GM23338 (cell line): Measurements from ENCODE around the gene MYO18B. TPM values are rescaled to one million over a fixed set of nuclear protein-coding genes. Genes with fewer than 3 reads are reported as not detected.

Source experiments
- ATAC-seq: fragments of 200-7000 bp; cut with Tn5 transposase; 3 replicates; pipeline ENCODE4 v1.9.1; 2020
- DNase-seq: peaks from one replicate; pipeline ENCODE4 v3.0.0-alpha.2; 2015; ENCODE audit warnings: low spot score
- H2AFZ ChIP-seq: fragments of 200-600 bp; sonication (generic); 2 replicates; pipeline ENCODE4 v1.8.0; 2016; ENCODE audit warnings: antibody characterized with exemption, mild to moderate bottlenecking, moderate library complexity
- H3F3A ChIP-seq: fragments of 200-600 bp; sonication (generic); replicated peaks from 2 replicates; pipeline ENCODE4 v1.8.0; 2017; ENCODE audit warnings: antibody characterized with exemption, mixed run types, low read depth
- H3K27ac ChIP-seq: fragments of 200-600 bp; sonication (generic); 2 replicates; pipeline ENCODE4 v1.6.1; 2016; ENCODE audit warnings: low read depth
- H3K27me3 ChIP-seq: fragments of 200-600 bp; sonication (generic); 2 replicates; pipeline ENCODE4 v1.8.0; 2016; ENCODE audit warnings: mild to moderate bottlenecking, mixed run types, moderate library complexity; ENCODE audit not compliant: insufficient read depth
- H3K36me3 ChIP-seq: fragments of 200-600 bp; sonication (generic); 2 replicates; pipeline ENCODE4 v1.8.0; 2016; ENCODE audit warnings: mild to moderate bottlenecking; ENCODE audit not compliant: insufficient read depth
- H3K4me1 ChIP-seq: fragments of 200-600 bp; sonication (generic); 2 replicates; pipeline ENCODE4 v1.8.0; 2016; ENCODE audit warnings: mild to moderate bottlenecking, moderate library complexity; ENCODE audit not compliant: insufficient read depth
- H3K4me2 ChIP-seq: fragments of 200-600 bp; sonication (generic); 2 replicates; pipeline ENCODE4 v1.7.1; 2017; ENCODE audit warnings: mixed run types
- H3K4me3 ChIP-seq: fragments of 200-600 bp; sonication (generic); 2 replicates; pipeline ENCODE4 v1.6.1; 2016; ENCODE audit warnings: mixed run types
- H3K79me2 ChIP-seq: fragments of 200-600 bp; sonication (generic); replicated peaks from 2 replicates; pipeline ENCODE4 v1.8.0; 2017; ENCODE audit warnings: mild to moderate bottlenecking; ENCODE audit not compliant: insufficient read depth
- H3K9me2 ChIP-seq: fragments of 200-600 bp; sonication (generic); 2 replicates; pipeline ENCODE4 v1.8.0; 2017; ENCODE audit not compliant: insufficient read depth
- H4K20me1 ChIP-seq: fragments of 200-600 bp; sonication (generic); replicated peaks from 2 replicates; pipeline ENCODE4 v1.8.0; 2017; ENCODE audit warnings: mild to moderate bottlenecking; ENCODE audit not compliant: insufficient read depth
- H3K27ac Mint-ChIP-seq: 2 replicates; pipeline ENCODE4 v1.8.0; 2020; ENCODE audit warnings: inconsistent platforms, mild to moderate bottlenecking, moderate library complexity, mixed read lengths
- H3K27me3 Mint-ChIP-seq: 3 replicates; pipeline ENCODE4 v1.8.0; 2022; ENCODE audit warnings: low read depth, mild to moderate bottlenecking, moderate library complexity, mixed read lengths, inconsistent platforms; ENCODE audit not compliant: insufficient read depth, poor library complexity
- H3K36me3 Mint-ChIP-seq: 3 replicates; pipeline ENCODE4 v1.8.0; 2021; ENCODE audit warnings: low read depth, mild to moderate bottlenecking, inconsistent platforms, moderate library complexity, mixed read lengths
- H3K4me1 Mint-ChIP-seq: 3 replicates; pipeline ENCODE4 v1.8.0; 2020; ENCODE audit warnings: mild to moderate bottlenecking, inconsistent platforms, mixed read lengths
- H3K4me3 Mint-ChIP-seq: 3 replicates; pipeline ENCODE4 v1.8.0; 2021; ENCODE audit warnings: moderate library complexity, mild to moderate bottlenecking, inconsistent platforms, mixed read lengths
- H3K9me3 Mint-ChIP-seq: 3 replicates; pipeline ENCODE4 v1.8.0; 2020; ENCODE audit warnings: moderate library complexity, mild to moderate bottlenecking, inconsistent platforms, mixed read lengths
- CREB1 ChIP-seq: fragments of 250-450 bp; sonication (Bioruptor Pico); IDR thresholded peaks from 2 replicates; pipeline ENCODE4 v1.5.0; 2020; ENCODE audit warnings: low read depth, mild to moderate bottlenecking, moderate library complexity
- CTCF ChIP-seq, 2 experiments: fragments of 200-600 bp in 1 of 2; sonication (generic) in 1 of 2; conservative IDR thresholded peaks; 2 replicates each; pipeline versions ENCODE4 v1.5.1 to v1.6.1; 2016 to 2017; ENCODE audit warnings: antibody characterized with exemption in 2 of 2, low read depth in 2 of 2, mild to moderate bottlenecking in 2 of 2, moderate library complexity in 1 of 2
- EZH2 ChIP-seq: fragments of 200-600 bp; sonication (generic); IDR thresholded peaks from one replicate; pipeline ENCODE4 v1.8.0; 2017; ENCODE audit warnings: antibody characterized with exemption, mild to moderate bottlenecking, low read depth; ENCODE audit not compliant: unreplicated experiment
- JUNB ChIP-seq: IDR thresholded peaks from one replicate; pipeline ENCODE4 v1.6.1; 2016; ENCODE audit warnings: antibody characterized with exemption; ENCODE audit not compliant: unreplicated experiment
- NANOG ChIP-seq: IDR thresholded peaks from 2 replicates; pipeline ENCODE4 v1.6.1; 2016; ENCODE audit warnings: antibody characterized with exemption, borderline replicate concordance
- POLR2AphosphoS5 ChIP-seq: IDR thresholded peaks from 2 replicates; pipeline ENCODE4 v1.6.1; 2016; ENCODE audit warnings: antibody characterized with exemption, low read depth
- REST ChIP-seq: IDR thresholded peaks from one replicate; pipeline ENCODE4 v1.6.1; 2018; ENCODE audit warnings: antibody characterized with exemption; ENCODE audit not compliant: unreplicated experiment
- STAT1 ChIP-seq: IDR thresholded peaks from one replicate; pipeline ENCODE4 v1.6.1; 2016; ENCODE audit warnings: antibody characterized with exemption; ENCODE audit not compliant: unreplicated experiment
- ZNF462 ChIP-seq: fragments of 250-450 bp; sonication (Bioruptor Pico); IDR thresholded peaks from 2 replicates; pipeline ENCODE4 v1.5.0; 2020; ENCODE audit warnings: mild to moderate bottlenecking, moderate library complexity
- polyA plus RNA-seq: library from polyadenylated mRNA; unstranded; fragments of >200 nt; fragmentation: Nextera tagmentation; extraction: Ambion mirVana; gene quantifications from 2 replicates; pipeline ENCODE4 v1.2.1, GENCODE V29; 2016
- total RNA-seq: library from RNA; depleted of rRNA; stranded (reverse); fragments of >200 nt; shearing (Covaris generic); gene quantifications from 2 replicates; pipeline ENCODE4 v1.2.3, GENCODE V29; 2014

MYO18B gene
- total and polyA plus RNA-seq, 2 experiments from 2014 or later = 0.36 to 0.45 TPM

- TF ChIP-seq EZH2 (no peak), JUNB (no peak), CREB1 (CRISPR knock-in tag) (no peak), STAT1 (no peak), CTCF (conservative IDR thresholded peaks at IDR 0.05; ENCODE audit: low read depth in 2 of 2) (no peak), REST (no peak), NANOG (no peak), POLR2AphosphoS5 (no peak), ZNF462 (CRISPR knock-in tag) (no peak)
- H3K4me2 ChIP-seq = no peak overlapping the region
- H3K4me1 ChIP-seq = no peaks in the 10 kb centered on the region
- no peak overlapping the region for H3K27ac ChIP-seq
- H3K4me3 ChIP-seq = no peak overlapping the region
- H3K27ac Mint-ChIP-seq = no peak overlapping the region
- H3K9me3 Mint-ChIP-seq = no peaks in the 10 kb centered on the region; the same call in 2 of the 3 replicates
- H3F3A ChIP-seq = no peaks in the 10 kb centered on the region
- no peak overlapping the region for H2AFZ ChIP-seq
- ATAC-seq = no peak
- DNase-seq = no peak
- no peaks in the 10 kb centered on the region; the same call in 1 of the 2 replicates for H3K36me3 ChIP-seq
- H3K4me3 Mint-ChIP-seq = no peak overlapping the region
- H3K27me3 ChIP-seq = no peaks in the 10 kb centered on the region
- no peaks in the 10 kb centered on the region; the same call in 1 of the 2 replicates for H4K20me1 ChIP-seq
- H3K36me3 Mint-ChIP-seq = no peaks in the 10 kb centered on the region
- no peaks in the 10 kb centered on the region for H3K79me2 ChIP-seq
- H3K9me2 ChIP-seq = no peaks in the 10 kb centered on the region
- peaks cover 10% of the 10 kb centered on the region for H3K27me3 Mint-ChIP-seq
- no peaks in the 10 kb centered on the region for H3K4me1 Mint-ChIP-seq
Measured at GRCh38 chr22:25752615-25753214, 10.7 kb downstream of the MYO18B start.
